ENCODE data around the gene TTLL1.

- TF ChIP-seq ATF1 (CRISPR knock-in tag; IDR thresholded peaks at IDR 0.05) = no peak
- no peak for TF ChIP-seq CREM (CRISPR knock-in tag; IDR thresholded peaks at IDR 0.05)
- no peak for TF ChIP-seq MAX (CRISPR knock-in tag; IDR thresholded peaks at IDR 0.05)
- no peak for TF ChIP-seq JUN (CRISPR knock-in tag; IDR thresholded peaks at IDR 0.05)
Observed at GRCh38 chr22:42992092-42992491, 97.1 kb downstream of the TTLL1 start.
